H9 (cell line): ENCODE results near the gene HOMER1. TPM values are rescaled to one million over a fixed set of nuclear protein-coding genes. Genes with fewer than 3 reads are reported as not detected.

ENCODE experiments used
- DNase-seq: peaks from one replicate; pipeline ENCODE4 v3.0.0-alpha.2; 2017
- H2AFZ ChIP-seq: one replicate; pipeline ENCODE4 v1.6.1; 2013; ENCODE audit warnings: mild to moderate bottlenecking, low read length, control low read depth, moderate library complexity
- H2AK5ac ChIP-seq: 2 replicates; pipeline ENCODE4 v1.6.1; 2013; ENCODE audit warnings: low read length, control low read depth, mixed read lengths; ENCODE audit not compliant: insufficient read length
- H2BK120ac ChIP-seq: one replicate; pipeline ENCODE4 v1.6.1; 2013; ENCODE audit warnings: low read depth, mild to moderate bottlenecking, low read length, control low read depth, inconsistent platforms; ENCODE audit not compliant: poor library complexity, severe bottlenecking
- H2BK12ac ChIP-seq: 2 replicates; pipeline ENCODE4 v1.6.1; 2013; ENCODE audit warnings: low read length, control low read depth, mixed read lengths, low read depth; ENCODE audit not compliant: insufficient read length
- H2BK15ac ChIP-seq: 2 replicates; pipeline ENCODE4 v1.6.1; 2013; ENCODE audit warnings: low read depth, low read length, control low read depth
- H2BK20ac ChIP-seq: one replicate; pipeline ENCODE4 v1.6.1; 2013; ENCODE audit warnings: low read depth, mild to moderate bottlenecking, low read length, control low read depth, inconsistent platforms; ENCODE audit not compliant: poor library complexity, severe bottlenecking
- H2BK5ac ChIP-seq: 2 replicates; pipeline ENCODE4 v1.6.1; 2013; ENCODE audit warnings: low read length, control low read depth, mixed read lengths; ENCODE audit not compliant: insufficient read length
- H3K14ac ChIP-seq: 2 replicates; pipeline ENCODE4 v1.6.1; 2013; ENCODE audit warnings: low read length, control low read depth; ENCODE audit not compliant: insufficient read depth
- H3K18ac ChIP-seq: 2 replicates; pipeline ENCODE4 v1.6.1; 2013; ENCODE audit warnings: low read depth, mild to moderate bottlenecking, mixed read lengths, low read length, control low read depth; ENCODE audit not compliant: insufficient read length
- H3K23ac ChIP-seq: 2 replicates; pipeline ENCODE4 v1.6.1; 2013; ENCODE audit warnings: low read length, control low read depth, mixed read lengths, low read depth; ENCODE audit not compliant: insufficient read length
- H3K23me2 ChIP-seq: 2 replicates; pipeline ENCODE4 v1.6.1; 2013; ENCODE audit warnings: low read depth, mild to moderate bottlenecking, mixed read lengths, low read length, control low read depth; ENCODE audit not compliant: insufficient read length, poor library complexity, severe bottlenecking
- H3K27ac ChIP-seq: 2 replicates; pipeline ENCODE4 v1.5.1; 2013; ENCODE audit warnings: low read length, control low read depth, mixed read lengths, low read depth; ENCODE audit not compliant: insufficient read length
- H3K27me3 ChIP-seq: 2 replicates; pipeline ENCODE4 v1.6.1; 2013; ENCODE audit warnings: low read length, control low read depth, inconsistent platforms; ENCODE audit not compliant: insufficient read depth
- H3K4ac ChIP-seq: 2 replicates; pipeline ENCODE4 v1.6.1; 2013; ENCODE audit warnings: low read depth, mild to moderate bottlenecking, control low read depth, inconsistent platforms, low read length, moderate library complexity
- H3K4me1 ChIP-seq: 2 replicates; pipeline ENCODE4 v1.6.1; 2013; ENCODE audit warnings: low read length, control low read depth, inconsistent platforms; ENCODE audit not compliant: insufficient read depth
- H3K4me2 ChIP-seq: 2 replicates; pipeline ENCODE4 v1.6.1; 2013; ENCODE audit warnings: low read length, control low read depth, mixed read lengths; ENCODE audit not compliant: insufficient read length, insufficient read depth
- H3K56ac ChIP-seq: 2 replicates; pipeline ENCODE4 v1.6.1; 2013; ENCODE audit warnings: low read depth, mild to moderate bottlenecking, mixed read lengths, low read length, control low read depth; ENCODE audit not compliant: insufficient read length
- H3K79me1 ChIP-seq: 2 replicates; pipeline ENCODE4 v1.6.1; 2013; ENCODE audit warnings: low read depth, mild to moderate bottlenecking, moderate library complexity, low read length, control low read depth, inconsistent platforms; ENCODE audit not compliant: insufficient read depth, poor library complexity, severe bottlenecking
- H3K79me2 ChIP-seq: 2 replicates; pipeline ENCODE4 v1.6.1; 2013; ENCODE audit warnings: low read length, control low read depth, inconsistent platforms; ENCODE audit not compliant: insufficient read depth
- H3K9ac ChIP-seq: 2 replicates; pipeline ENCODE4 v1.6.1; 2013; ENCODE audit warnings: low read length, control low read depth, mixed read lengths; ENCODE audit not compliant: insufficient read length; ENCODE audit errors: extremely low read depth
- H3K9me3 ChIP-seq: one replicate; pipeline ENCODE4 v1.6.1; 2013; ENCODE audit warnings: low read depth, low read length, inconsistent platforms; ENCODE audit not compliant: control insufficient read depth
- H3T11ph ChIP-seq: one replicate; pipeline ENCODE4 v1.6.1; 2013; ENCODE audit warnings: mild to moderate bottlenecking, low read length, control low read depth, inconsistent platforms
- H4K20me1 ChIP-seq: one replicate; pipeline ENCODE4 v1.6.1; 2013; ENCODE audit not compliant: control insufficient read depth, insufficient read length, insufficient read depth
- H4K5ac ChIP-seq: 2 replicates; pipeline ENCODE4 v1.6.1; 2013; ENCODE audit warnings: low read depth, mild to moderate bottlenecking, mixed read lengths, low read length, control low read depth; ENCODE audit not compliant: insufficient read length
- H4K8ac ChIP-seq: replicated peaks from 2 replicates; pipeline ENCODE4 v1.6.1; 2013; ENCODE audit warnings: low read length, control low read depth, mixed read lengths, low read depth; ENCODE audit not compliant: insufficient read length
- H4K91ac ChIP-seq: 2 replicates; pipeline ENCODE4 v1.6.1; 2013; ENCODE audit warnings: low read depth, mild to moderate bottlenecking, moderate library complexity, mixed read lengths, low read length, control low read depth; ENCODE audit not compliant: insufficient read length
- H3K27ac Mint-ChIP-seq, 3 experiments: 2 replicates in 2 of 3; 3 replicates in 1 of 3; pipeline ENCODE4 v1.8.0; 2020 to 2021; ENCODE audit warnings: mixed read lengths in 3 of 3, mild to moderate bottlenecking in 1 of 3, moderate library complexity in 1 of 3
- H3K27me3 Mint-ChIP-seq: 2 replicates; pipeline ENCODE4 v1.8.0; 2021; ENCODE audit warnings: low read depth, mild to moderate bottlenecking, moderate library complexity, mixed read lengths
- H3K36me3 Mint-ChIP-seq, 3 experiments: 2 replicates in 2 of 3; 3 replicates in 1 of 3; pipeline ENCODE4 v1.8.0; 2020 to 2021; ENCODE audit warnings: low read depth in 3 of 3, mixed read lengths in 3 of 3; ENCODE audit not compliant: insufficient read depth in 1 of 3
- H3K4me1 Mint-ChIP-seq, 2 experiments: 2 replicates each; pipeline ENCODE4 v1.8.0; 2020; ENCODE audit warnings: mixed read lengths in 2 of 2
- H3K4me3 Mint-ChIP-seq, 2 experiments: 2 replicates in 1 of 2; 3 replicates in 1 of 2; pipeline ENCODE4 v1.8.0; 2020 to 2021; ENCODE audit warnings: mild to moderate bottlenecking in 2 of 2, mixed read lengths in 2 of 2, moderate library complexity in 1 of 2
- H3K9me3 Mint-ChIP-seq, 2 experiments: 2 replicates in 1 of 2; 3 replicates in 1 of 2; pipeline ENCODE4 v1.8.0; 2020; ENCODE audit warnings: mild to moderate bottlenecking in 2 of 2, mixed read lengths in 2 of 2, moderate library complexity in 1 of 2
- WGBS: extraction: QIAGEN DNeasy Blood & Tissue Kit; methylation state at CpG from one replicate; pipeline ENCODE4 v1.1.7; 2013; ENCODE audit warnings: missing lambda C conversion rate, low lambda C conversion rate, mixed read lengths; ENCODE audit not compliant: insufficient read length; ENCODE audit errors: extremely low coverage; 5-methylcytosine and 5-hydroxymethylcytosine counted together
- total RNA-seq: library from RNA; stranded (reverse); gene quantifications from 2 replicates; pipeline ENCODE4 v1.2.1, GENCODE V29; 2021
- TF ChIP-seq, protein P1 (sequence below): fragments of 200-600 bp; sonication (generic); conservative IDR thresholded peaks from 3 replicates; pipeline ENCODE4 v1.8.0; 2021; ENCODE audit warnings: antibody characterized with exemption, mild to moderate bottlenecking

The HOMER1 gene
- total RNA-seq, 1 experiment from 2014 or later: 39.5 TPM

DNA sequence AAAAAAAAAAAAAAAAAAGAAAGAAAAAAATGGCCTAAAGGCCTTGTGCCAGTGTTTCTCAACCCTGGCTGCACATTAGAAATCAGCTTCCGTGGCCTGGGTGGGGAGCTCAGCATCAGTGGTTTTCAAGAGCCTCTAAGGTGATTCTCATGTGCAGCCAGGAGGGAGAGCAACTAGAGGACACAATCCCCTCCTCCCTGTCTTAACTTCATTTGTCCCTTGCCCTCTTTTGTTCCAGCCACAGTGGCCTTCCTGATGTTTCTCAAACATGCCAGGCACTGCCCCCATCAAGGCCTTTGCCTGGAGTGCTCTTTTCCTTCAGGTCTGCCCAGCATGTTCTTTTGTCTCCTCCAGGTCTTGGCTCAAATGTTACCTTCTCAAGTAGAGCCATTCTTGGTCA is 42.4 kb downstream of the HOMER1 start:
- Histone ChIP-seq H4K91ac (no peak overlapping the region), H3K27ac (no peak overlapping the region), H4K5ac (no peak overlapping the region), H3K56ac (no peak overlapping the region), H4K20me1 (no peaks in the 10 kb centered on the region), H3K4me2 (no peak overlapping the region), H3K23ac (no peak overlapping the region), H2BK5ac (no peak overlapping the region), H2BK12ac (no peak overlapping the region), H3K27me3 (no peaks in the 10 kb centered on the region), H3K18ac (no peak overlapping the region), H3T11ph (no peak overlapping the region), H2BK15ac (no peak overlapping the region), H2AK5ac (no peak overlapping the region), H3K4me1 (peaks cover 2% of the 10 kb centered on the region; the same call in 1 of the 2 replicates), H2AFZ (no peak overlapping the region), H3K14ac (no peak overlapping the region), H4K8ac (no peak overlapping the region), H3K4ac (no peak overlapping the region), H2BK120ac (no peak overlapping the region), H3K79me1 (no peaks in the 10 kb centered on the region), H2BK20ac (no peak overlapping the region), H3K9me3 (no peaks in the 10 kb centered on the region), H3K79me2 (peaks cover 11% of the 10 kb centered on the region; the same call in 1 of the 2 replicates), H3K23me2 (no peaks in the 10 kb centered on the region), H3K9ac (no peak overlapping the region)
- Mint-ChIP-seq H3K27me3 (no peaks in the 10 kb centered on the region), H3K36me3 (no peaks in the 10 kb centered on the region), H3K27ac (peak overlapping the region; percentile 49 to 93 (median 90); a peak in 5 of 7 replicates), H3K4me3 (no peak overlapping the region; a peak in 1 of 5 replicates), H3K4me1 (peaks cover 42 to 43% of the 10 kb centered on the region in 2 experiments), H3K9me3 (no peaks in the 10 kb centered on the region)
- no CpG with 5 or more reads among the region's 1 CpG for WGBS
- TF ChIP-seq, protein P1, sequence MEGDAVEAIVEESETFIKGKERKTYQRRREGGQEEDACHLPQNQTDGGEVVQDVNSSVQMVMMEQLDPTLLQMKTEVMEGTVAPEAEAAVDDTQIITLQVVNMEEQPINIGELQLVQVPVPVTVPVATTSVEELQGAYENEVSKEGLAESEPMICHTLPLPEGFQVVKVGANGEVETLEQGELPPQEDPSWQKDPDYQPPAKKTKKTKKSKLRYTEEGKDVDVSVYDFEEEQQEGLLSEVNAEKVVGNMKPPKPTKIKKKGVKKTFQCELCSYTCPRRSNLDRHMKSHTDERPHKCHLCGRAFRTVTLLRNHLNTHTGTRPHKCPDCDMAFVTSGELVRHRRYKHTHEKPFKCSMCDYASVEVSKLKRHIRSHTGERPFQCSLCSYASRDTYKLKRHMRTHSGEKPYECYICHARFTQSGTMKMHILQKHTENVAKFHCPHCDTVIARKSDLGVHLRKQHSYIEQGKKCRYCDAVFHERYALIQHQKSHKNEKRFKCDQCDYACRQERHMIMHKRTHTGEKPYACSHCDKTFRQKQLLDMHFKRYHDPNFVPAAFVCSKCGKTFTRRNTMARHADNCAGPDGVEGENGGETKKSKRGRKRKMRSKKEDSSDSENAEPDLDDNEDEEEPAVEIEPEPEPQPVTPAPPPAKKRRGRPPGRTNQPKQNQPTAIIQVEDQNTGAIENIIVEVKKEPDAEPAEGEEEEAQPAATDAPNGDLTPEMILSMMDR: no peak
- DNase-seq: peak; percentile 37
